ENCODE data around the gene STPG1. TPM values are rescaled to one million over a fixed set of nuclear protein-coding genes. Genes with fewer than 3 reads are reported as not detected.

STPG1 gene
- total and polyA plus RNA-seq, 2 of the 13 experiments (the other 11 are each of a cell fraction or from before 2014, with no cell fraction given) = 3.4 to 4.3 TPM

- intact Hi-C loops (cut with micrococcal nuclease; ENCODE audit: unreplicated experiment) = no loop called here
- WGBS (ENCODE audit: low lambda C conversion rate) = 90% methylated on average over 4 of the region's 4 CpGs
- Histone ChIP-seq H3K36me3 (replicated peaks in 1 of 2; ENCODE audit: control insufficient read depth in 1 of 2, insufficient read depth in 2 of 2, low read length in 2 of 2) (no peaks in the 10 kb centered on the region), H3K9me3 (ENCODE audit: low read length) (no peaks in the 10 kb centered on the region), H3K79me2 (ENCODE audit: insufficient read depth, low read length) (no peaks in the 10 kb centered on the region), H3K9ac (ENCODE audit: insufficient read depth, low read depth, low read length) (no peak overlapping the region), H2AFZ (ENCODE audit: low read length) (no peak overlapping the region), H3K4me1 (ENCODE audit: insufficient read depth, low read length) (no peaks in the 10 kb centered on the region), H3K4me2 (ENCODE audit: low read depth, low read length) (no peak overlapping the region), H4K20me1 (ENCODE audit: insufficient read depth, low read length) (no peaks in the 10 kb centered on the region), H3K27me3 (ENCODE audit: control insufficient read depth in 1 of 2, insufficient read depth in 2 of 2, low read length in 2 of 2) (no peaks in the 10 kb centered on the region), H3K27ac (ENCODE audit: extremely low read length, insufficient read depth, low read length) (no peak overlapping the region), H3K4me3 (replicated peaks in 1 of 3; ENCODE audit: insufficient read depth in 1 of 3, low read depth in 2 of 3, low read length in 3 of 3) (no peak overlapping the region)
- POLR2A ChIA-PET = no interaction called here
- no peak for FAIRE-seq
- in situ Hi-C loops (cut with HindIII; ENCODE audit: extremely low pct_ligation_motif_present, low pct_unique_long_range_greater_than_20kb) = no loop called here
- BruUV-seq (replicated peaks) = no TSS peak
- CTCF ChIA-PET (ENCODE audit: low intra/inter-chr PET ratio, low total read pairs) = no interaction called here
- no peak for DNase-seq (ENCODE audit: low spot score)
- no peak for ATAC-seq
- no peak for TF ChIP-seq REPIN1 (CRISPR knock-in tag; IDR thresholded peaks at IDR 0.05; ENCODE audit: borderline replicate concordance, low read depth)
- TF ChIP-seq DMAP1 (CRISPR knock-in tag; IDR thresholded peaks at IDR 0.05) = no peak
- no peak for TF ChIP-seq HOMEZ (CRISPR knock-in tag; IDR thresholded peaks at IDR 0.05; ENCODE audit: low read depth)
- TF ChIP-seq GZF1 (CRISPR knock-in tag; IDR thresholded peaks at IDR 0.05) = no peak
- TF ChIP-seq, protein P1, sequence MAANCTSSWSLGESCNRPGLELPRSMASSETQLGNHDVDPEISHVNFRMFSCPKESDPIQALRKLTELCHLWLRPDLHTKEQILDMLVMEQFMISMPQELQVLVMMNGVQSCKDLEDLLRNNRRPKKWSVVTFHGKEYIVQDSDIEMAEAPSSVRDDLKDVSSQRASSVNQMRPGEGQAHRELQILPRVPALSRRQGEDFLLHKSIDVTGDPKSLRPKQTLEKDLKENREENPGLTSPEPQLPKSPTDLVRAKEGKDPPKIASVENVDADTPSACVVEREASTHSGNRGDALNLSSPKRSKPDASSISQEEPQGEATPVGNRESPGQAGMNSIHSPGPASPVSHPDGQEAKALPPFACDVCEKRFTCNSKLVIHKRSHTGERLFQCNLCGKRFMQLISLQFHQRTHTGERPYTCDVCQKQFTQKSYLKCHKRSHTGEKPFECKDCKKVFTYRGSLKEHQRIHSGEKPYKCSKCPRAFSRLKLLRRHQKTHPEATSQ (CRISPR knock-in tag; IDR thresholded peaks at IDR 0.05; ENCODE audit: borderline replicate concordance) = no peak
- TF ChIP-seq MZF1 (CRISPR knock-in tag; IDR thresholded peaks at IDR 0.05; ENCODE audit: borderline replicate concordance) = no peak
- TF ChIP-seq, protein P2, sequence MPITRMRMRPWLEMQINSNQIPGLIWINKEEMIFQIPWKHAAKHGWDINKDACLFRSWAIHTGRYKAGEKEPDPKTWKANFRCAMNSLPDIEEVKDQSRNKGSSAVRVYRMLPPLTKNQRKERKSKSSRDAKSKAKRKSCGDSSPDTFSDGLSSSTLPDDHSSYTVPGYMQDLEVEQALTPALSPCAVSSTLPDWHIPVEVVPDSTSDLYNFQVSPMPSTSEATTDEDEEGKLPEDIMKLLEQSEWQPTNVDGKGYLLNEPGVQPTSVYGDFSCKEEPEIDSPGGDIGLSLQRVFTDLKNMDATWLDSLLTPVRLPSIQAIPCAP (CRISPR knock-in tag; IDR thresholded peaks at IDR 0.05; ENCODE audit: low read depth) = no peak
- TF ChIP-seq, protein P3, sequence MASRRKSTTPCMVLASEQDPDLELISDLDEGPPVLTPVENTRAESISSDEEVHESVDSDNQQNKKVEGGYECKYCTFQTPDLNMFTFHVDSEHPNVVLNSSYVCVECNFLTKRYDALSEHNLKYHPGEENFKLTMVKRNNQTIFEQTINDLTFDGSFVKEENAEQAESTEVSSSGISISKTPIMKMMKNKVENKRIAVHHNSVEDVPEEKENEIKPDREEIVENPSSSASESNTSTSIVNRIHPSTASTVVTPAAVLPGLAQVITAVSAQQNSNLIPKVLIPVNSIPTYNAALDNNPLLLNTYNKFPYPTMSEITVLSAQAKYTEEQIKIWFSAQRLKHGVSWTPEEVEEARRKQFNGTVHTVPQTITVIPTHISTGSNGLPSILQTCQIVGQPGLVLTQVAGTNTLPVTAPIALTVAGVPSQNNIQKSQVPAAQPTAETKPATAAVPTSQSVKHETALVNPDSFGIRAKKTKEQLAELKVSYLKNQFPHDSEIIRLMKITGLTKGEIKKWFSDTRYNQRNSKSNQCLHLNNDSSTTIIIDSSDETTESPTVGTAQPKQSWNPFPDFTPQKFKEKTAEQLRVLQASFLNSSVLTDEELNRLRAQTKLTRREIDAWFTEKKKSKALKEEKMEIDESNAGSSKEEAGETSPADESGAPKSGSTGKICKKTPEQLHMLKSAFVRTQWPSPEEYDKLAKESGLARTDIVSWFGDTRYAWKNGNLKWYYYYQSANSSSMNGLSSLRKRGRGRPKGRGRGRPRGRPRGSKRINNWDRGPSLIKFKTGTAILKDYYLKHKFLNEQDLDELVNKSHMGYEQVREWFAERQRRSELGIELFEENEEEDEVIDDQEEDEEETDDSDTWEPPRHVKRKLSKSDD (CRISPR knock-in tag; IDR thresholded peaks at IDR 0.05; ENCODE audit: low read depth) = no peak
- TF ChIP-seq ZFYVE20 (CRISPR knock-in tag; IDR thresholded peaks at IDR 0.05; ENCODE audit: borderline replicate concordance, low read depth) = no peak
- TF ChIP-seq HMGXB4 (CRISPR knock-in tag; IDR thresholded peaks at IDR 0.05; ENCODE audit: borderline replicate concordance in 1 of 2, low read depth in 1 of 2) = no peak
- TF ChIP-seq CREM (IDR thresholded peaks at IDR 0.05) = no peak
- TF ChIP-seq CREM (CRISPR knock-in tag; IDR thresholded peaks at IDR 0.05) = no peak
- TF ChIP-seq ZNF879 (CRISPR knock-in tag; IDR thresholded peaks at IDR 0.05) = no peak
- TF ChIP-seq ZNF512 (CRISPR knock-in tag; IDR thresholded peaks at IDR 0.05) = no peak
- TF ChIP-seq ZSCAN31 (CRISPR knock-in tag; IDR thresholded peaks at IDR 0.05; ENCODE audit: low read depth) = no peak
Measured at GRCh38 chr1:24369801-24370200, 43.8 kb downstream of the STPG1 start.

Measured in HepG2 (cell line).